SKM-1 (cell line): ENCODE results near the gene HS3ST4.
"Not testable (repeated sequence)": the region's sequence is repeated elsewhere in the genome, so short reads cannot be mapped to it uniquely, and the experiment has no call there.

ENCODE experiments used
- DNase-seq: peaks from one replicate; lab custom pipeline; 2025; ENCODE audit not compliant: unreplicated experiment; lab: John Stamatoyannopoulos, UW

Gene HS3ST4

DNA sequence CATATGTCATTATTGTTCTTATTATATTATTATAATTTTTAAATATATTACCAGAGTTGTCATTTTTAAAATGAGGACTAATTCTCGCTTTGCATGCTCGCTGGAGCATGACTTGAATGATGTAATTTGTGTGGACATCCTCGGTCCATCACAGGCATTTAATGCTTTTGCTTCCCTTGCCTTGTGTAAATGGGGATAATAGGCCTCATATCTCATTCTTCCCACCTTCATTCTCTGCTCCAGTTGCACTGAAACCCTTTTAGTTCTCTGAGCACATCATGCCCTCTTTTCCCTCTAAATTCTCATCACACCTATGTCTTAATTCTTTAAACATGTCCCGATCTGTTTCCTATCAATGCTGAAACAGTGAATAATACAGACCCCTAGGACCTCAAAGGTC is 285.4 kb downstream of the HS3ST4 start:
- no peak for DNase-seq

GRCh38 chr16:25978218-25978617 is 286.5 kb downstream of the HS3ST4 start:
- DNase-seq: no peak

DNA sequence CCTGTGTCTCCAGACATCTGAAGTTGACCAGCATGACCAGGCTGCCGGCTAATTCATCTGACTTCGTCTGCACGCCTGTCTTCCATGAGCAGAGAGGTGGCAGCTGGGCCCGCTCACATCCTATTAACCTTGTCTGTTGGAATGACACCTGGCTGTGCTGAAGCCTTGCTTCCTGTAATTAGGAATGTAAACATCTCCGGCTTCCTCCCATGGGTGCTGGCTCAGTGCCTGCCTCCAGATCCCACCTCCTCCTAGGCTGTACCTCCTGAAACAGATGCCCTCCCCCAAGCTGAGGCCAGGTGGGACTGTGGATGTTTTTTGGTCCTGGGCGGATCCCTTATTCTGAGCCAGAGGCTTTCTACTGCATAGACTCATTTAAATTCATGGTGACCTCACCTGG is 296.3 kb downstream of the HS3ST4 start:
- DNase-seq: no peak

GRCh38 chr16:25988882-25989281 is 297.1 kb downstream of the HS3ST4 start:
- DNase-seq: no peak

GRCh38 chr16:25996052-25996451 is 304.3 kb downstream of the HS3ST4 start:
- DNase-seq: no peak

DNA sequence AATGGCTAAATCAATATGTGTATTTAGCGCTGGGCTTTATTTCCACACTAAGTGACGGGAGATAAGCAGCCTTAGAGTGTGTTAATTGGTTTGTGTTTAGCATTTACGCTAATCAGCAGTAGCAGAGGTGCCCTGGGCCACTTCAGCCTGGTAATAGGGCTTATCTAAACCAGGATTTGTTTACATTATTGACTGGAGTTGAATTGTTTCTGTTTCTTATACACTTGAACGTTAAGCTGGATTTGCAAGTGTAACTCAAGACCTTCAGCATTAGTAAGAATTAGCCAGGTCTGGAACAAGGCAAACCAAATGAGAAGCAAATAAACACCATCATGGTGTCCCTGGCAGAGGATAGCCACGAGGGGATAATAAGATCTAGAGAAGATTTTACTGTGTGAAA is 313.6 kb downstream of the HS3ST4 start:
- no peak for DNase-seq

- no peak for DNase-seq
Measured at GRCh38 chr16:26012376-26012775, 320.6 kb downstream of the HS3ST4 start.

- DNase-seq: no peak
Measured at GRCh38 chr16:26015776-26016175, 324.0 kb downstream of the HS3ST4 start.

DNA sequence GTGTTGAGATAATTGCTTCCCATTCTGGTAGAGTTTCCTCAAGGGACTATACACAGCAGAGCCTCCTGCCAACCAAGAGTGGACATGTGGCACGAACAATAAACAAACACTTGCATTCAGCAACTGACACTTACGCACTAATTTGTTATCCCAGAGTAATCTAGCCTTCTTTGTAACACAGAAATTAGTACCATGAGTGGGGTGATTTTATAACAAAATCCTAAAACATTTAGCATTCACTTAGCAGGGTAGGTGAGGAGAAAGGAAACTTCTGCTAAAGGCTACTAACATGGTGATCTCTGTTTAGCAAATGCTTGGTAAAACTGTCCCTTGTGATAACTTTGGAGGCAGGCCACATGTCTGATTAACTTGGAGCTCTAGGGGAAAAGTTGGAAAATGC is 325.2 kb downstream of the HS3ST4 start:
- DNase-seq: no peak

- DNase-seq: no peak
Measured at GRCh38 chr16:26019381-26020242, 327.9 kb downstream of the HS3ST4 start.

GRCh38 chr16:26026709-26027450 is 335.1 kb downstream of the HS3ST4 start:
- no peak for DNase-seq

DNA sequence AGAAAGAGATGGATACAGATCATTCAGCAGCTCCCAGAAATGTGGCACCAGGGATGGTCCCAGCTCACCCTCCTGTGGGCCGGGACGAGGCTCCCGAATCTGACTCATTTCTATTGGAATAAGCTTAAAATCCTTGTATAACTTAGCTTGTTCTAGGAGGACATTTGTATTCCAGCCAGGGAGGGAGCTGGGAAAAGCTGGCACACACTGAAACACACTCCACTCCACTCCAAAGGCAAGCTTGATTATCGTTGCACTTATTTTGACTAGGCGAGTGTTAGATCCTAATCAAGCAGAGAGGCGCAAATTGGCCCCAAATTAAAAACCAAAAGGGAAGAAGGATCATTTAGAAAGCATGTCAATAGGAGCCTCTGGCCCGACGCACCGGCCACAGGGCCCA is 339.5 kb downstream of the HS3ST4 start:
- no peak for DNase-seq

- DNase-seq: not testable (repeated sequence)
Measured at GRCh38 chr16:26032661-26033060, 340.9 kb downstream of the HS3ST4 start.

- DNase-seq: no peak
Measured at GRCh38 chr16:26041952-26042668, 350.4 kb downstream of the HS3ST4 start.

DNA sequence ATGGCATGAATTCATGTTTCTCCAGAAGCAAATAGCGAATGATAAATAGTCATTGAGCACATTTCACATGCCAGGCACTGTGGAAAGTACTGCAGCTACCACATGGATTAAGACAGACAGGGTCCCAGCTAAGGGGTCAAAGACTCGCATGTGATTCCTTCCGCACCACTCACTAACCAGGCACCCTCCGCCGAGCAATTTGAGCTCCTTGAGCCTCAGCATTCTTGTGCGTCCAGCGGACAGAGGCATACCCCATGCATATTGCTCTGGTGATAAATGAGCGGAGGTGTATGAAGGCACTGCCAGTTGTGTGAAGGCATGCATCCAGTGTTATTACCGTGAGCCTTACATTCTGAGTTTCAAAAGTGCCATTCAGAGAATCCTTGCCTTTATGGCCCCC is 358.7 kb downstream of the HS3ST4 start:
- no peak for DNase-seq

GRCh38 chr16:26051063-26051462 is 359.3 kb downstream of the HS3ST4 start:
- no peak for DNase-seq

- DNase-seq: no peak
Measured at GRCh38 chr16:26053889-26054288, 362.1 kb downstream of the HS3ST4 start.

GRCh38 chr16:26058326-26058725 is 366.6 kb downstream of the HS3ST4 start:
- DNase-seq: no peak

- no peak for DNase-seq
Measured at GRCh38 chr16:26070302-26071100, 378.7 kb downstream of the HS3ST4 start.

DNA sequence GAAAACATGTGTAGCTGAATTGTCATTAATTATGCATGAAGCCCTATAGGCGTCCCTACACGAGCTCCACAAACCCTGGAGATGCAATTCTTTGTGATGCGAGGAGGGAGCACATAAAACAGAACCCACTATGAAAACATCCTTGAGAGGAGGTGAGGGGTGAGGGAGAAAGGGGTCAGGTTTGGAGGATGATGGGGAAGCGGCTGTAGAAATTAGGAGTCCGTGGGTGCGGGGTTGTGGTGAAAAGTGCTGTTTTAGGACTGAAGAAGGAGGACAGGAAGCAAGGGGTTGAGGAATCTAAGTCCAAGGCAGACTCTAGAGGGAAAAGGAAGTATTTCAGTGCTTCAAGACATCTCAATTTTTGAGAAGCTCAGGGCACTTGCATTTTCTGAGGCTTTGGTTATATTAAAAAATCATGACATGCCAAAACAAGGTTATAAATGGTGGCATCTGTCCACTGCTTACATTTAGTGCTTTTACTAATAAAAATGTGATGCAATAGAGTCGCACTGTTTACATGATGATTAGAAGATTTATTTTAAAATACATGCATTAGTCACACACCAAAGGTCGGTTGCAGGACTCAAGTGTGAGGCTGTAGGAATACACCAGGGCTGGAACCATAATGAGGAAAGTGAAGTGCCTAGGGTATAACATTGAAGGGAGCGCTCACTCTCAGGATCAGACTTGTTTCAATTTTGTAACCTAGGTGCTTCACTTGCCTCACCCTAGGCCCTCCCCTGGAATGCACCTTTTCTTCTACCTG is 379.5 kb downstream of the HS3ST4 start:
- DNase-seq: no peak
